Brain microvascular endothelial cell (primary cell): Measurements from ENCODE around the gene WRAP73.

Experiments
- DNase-seq: peaks from one replicate; pipeline ENCODE4 v3.0.0-alpha.2; 2020
- H3K27ac ChIP-seq: fragments of 250-450 bp; sonication (Bioruptor Pico); 2 replicates; pipeline ENCODE4 v1.5.1; 2020; ENCODE audit warnings: mild to moderate bottlenecking, moderate library complexity
- H3K27me3 ChIP-seq: fragments of 250-450 bp; sonication (Bioruptor Pico); replicated peaks from 2 replicates; pipeline ENCODE4 v1.5.1; 2020; ENCODE audit warnings: mild to moderate bottlenecking
- H3K36me3 ChIP-seq: fragments of 250-450 bp; sonication (Bioruptor Pico); replicated peaks from 2 replicates; pipeline ENCODE4 v1.5.1; 2020; ENCODE audit warnings: mild to moderate bottlenecking
- H3K4me3 ChIP-seq: 2 replicates; pipeline ENCODE4 v1.5.1; 2011; ENCODE audit warnings: low read depth, mild to moderate bottlenecking, control low read depth, low read length, moderate library complexity
- CTCF ChIP-seq: IDR thresholded peaks from 2 replicates; pipeline ENCODE4 v1.5.1; 2011; ENCODE audit warnings: low read depth, mild to moderate bottlenecking, moderate library complexity, low read length, control low read depth, inconsistent platforms; ENCODE audit errors: missing control alignments
- in situ Hi-C: cut with HindIII; loops from 2 replicates; pipeline ENCODE4 v1.10.0; 2017; ENCODE audit warnings: low sequenced_read_pairs, low pct_ligation_motif_present

The WRAP73 gene

GRCh38 chr1:3596663-3597598 is 53.0 kb downstream of the WRAP73 start:
- Histone ChIP-seq H3K27ac (no peak overlapping the region), H3K4me3 (no peak overlapping the region), H3K36me3 (no peaks in the 10 kb centered on the region), H3K27me3 (no peaks in the 10 kb centered on the region)
- in situ Hi-C loops: no loop called here
- DNase-seq: no peak
- TF ChIP-seq CTCF: no peak

- no peak overlapping the region for H3K27ac ChIP-seq
- no peaks in the 10 kb centered on the region for H3K27me3 ChIP-seq
- no peak for DNase-seq
- no peak for TF ChIP-seq CTCF
- H3K36me3 ChIP-seq: no peaks in the 10 kb centered on the region
- in situ Hi-C loops: no loop called here
- no peak overlapping the region for H3K4me3 ChIP-seq
Observed at GRCh38 chr1:3595949-3596348, 54.0 kb downstream of the WRAP73 start.

- TF ChIP-seq CTCF: no peak
- no peak overlapping the region for H3K4me3 ChIP-seq
Observed at GRCh38 chr1:3594706-3595377, 55.1 kb downstream of the WRAP73 start.

GRCh38 chr1:3593745-3594144 is 56.2 kb downstream of the WRAP73 start:
- TF ChIP-seq CTCF: no peak
- no peak overlapping the region for H3K27ac ChIP-seq

More at GRCh38 chr1:3594706-3595377, 55.1 kb downstream of the WRAP73 start:
- in situ Hi-C loops: no loop called here
- DNase-seq: no peak
- Histone ChIP-seq H3K27me3 (no peaks in the 10 kb centered on the region), H3K27ac (no peak overlapping the region), H3K36me3 (no peaks in the 10 kb centered on the region)

GRCh38 chr1:3593334-3593733 is 56.6 kb downstream of the WRAP73 start:
- no peak overlapping the region for H3K4me3 ChIP-seq
- H3K36me3 ChIP-seq: no peaks in the 10 kb centered on the region
- H3K27ac ChIP-seq: no peak overlapping the region
- in situ Hi-C loops: no loop called here
- no peak for DNase-seq
- no peak for TF ChIP-seq CTCF
- H3K27me3 ChIP-seq: no peaks in the 10 kb centered on the region

More at GRCh38 chr1:3593745-3594144, 56.2 kb downstream of the WRAP73 start:
- Histone ChIP-seq H3K27me3 (no peaks in the 10 kb centered on the region), H3K36me3 (no peaks in the 10 kb centered on the region), H3K4me3 (no peak overlapping the region)
- no peak for DNase-seq
- in situ Hi-C loops: no loop called here
